HG03159 (cell line): Measurements from ENCODE around the gene RSPH1.
A peak's percentile ranks its signal among the peaks of the same experiment; 100 is the strongest.
"Not testable (repeated sequence)": the region's sequence is repeated elsewhere in the genome, so short reads cannot be mapped to it uniquely, and the experiment has no call there.

Experiments
- ATAC-seq: cut with Tn5 transposase; IDR thresholded peaks from one replicate; pipeline ENCODE4 v1.9.1; 2021; ENCODE audit warnings: mild to moderate bottlenecking, moderate library complexity; ENCODE audit not compliant: unreplicated experiment

RSPH1 gene

DNA sequence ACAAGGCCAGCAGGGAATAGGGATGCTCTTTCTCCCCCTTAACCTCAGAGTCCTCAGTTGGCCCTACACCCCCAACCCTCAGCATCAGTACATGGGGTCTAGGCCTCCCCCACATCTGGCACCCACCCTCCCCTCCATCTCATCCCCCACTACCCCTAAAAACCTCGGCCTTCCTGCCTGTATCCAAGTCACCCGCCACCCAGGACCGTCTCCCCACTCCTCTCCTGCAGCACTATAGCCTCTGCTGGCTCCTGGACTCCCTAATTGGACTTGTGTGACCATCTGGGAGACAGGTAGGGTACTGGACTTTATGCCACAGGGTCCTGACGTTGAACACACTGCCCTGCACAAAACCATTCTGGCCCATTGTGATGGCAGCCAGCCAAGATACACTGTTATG lies 6.0 kb downstream of the RSPH1 start:
- no peak for ATAC-seq

DNA sequence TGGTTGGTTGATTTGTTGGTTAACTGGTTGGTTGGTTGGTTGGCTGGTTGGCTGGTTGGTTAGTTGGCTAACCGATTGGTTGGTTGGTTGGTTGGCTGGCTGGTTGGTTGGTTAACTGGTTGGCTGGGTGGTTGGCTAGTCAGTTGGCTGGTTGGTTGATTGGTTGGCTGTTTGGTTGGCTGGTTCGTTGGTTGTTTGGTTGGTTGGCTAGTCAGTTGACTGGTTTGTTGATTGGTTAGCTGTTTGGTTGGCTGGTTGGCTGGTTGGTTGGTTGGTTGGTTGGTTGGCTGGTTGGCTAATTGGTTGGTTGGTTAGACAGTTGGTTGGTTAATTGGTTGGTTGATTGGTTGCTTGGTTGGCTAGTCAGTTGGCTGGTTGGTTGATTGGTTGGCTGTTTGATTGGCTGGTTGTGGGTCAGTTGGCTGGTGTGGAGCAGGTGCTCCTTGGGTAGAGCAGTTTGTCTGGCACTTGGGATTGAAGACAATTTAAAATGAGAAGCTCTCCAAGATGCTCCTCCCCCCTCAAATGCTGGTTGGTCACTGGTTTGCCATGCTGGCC lies 6.9 kb downstream of the RSPH1 start:
- ATAC-seq = no peak

DNA sequence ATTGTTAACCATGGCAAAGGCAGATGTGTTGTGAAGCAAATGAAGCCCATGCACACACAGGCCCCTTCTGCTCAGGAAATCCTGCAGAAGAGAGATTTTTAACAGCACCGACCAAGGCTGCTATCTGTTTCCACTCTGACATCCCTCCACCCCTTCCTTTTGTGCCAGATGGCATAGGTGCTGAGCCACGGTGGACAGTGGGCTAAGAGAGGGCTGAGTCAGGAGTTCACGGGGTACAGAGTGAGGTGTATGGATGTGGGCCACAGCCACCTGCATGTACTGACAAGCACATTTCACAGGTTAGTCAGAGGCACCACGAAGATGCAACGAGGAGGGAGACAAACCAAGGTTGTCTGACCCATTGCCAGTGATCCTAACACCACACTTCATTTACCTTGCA lies 9.5 kb downstream of the RSPH1 start:
- no peak for ATAC-seq

- no peak for ATAC-seq
These were observed 10.0 kb downstream of the RSPH1 start for GRCh38 chr21:42486072-42486471.

GRCh38 chr21:42484966-42485365 lies 11.1 kb downstream of the RSPH1 start:
- no peak for ATAC-seq

- ATAC-seq = no peak
These were observed 14.9 kb downstream of the RSPH1 start for GRCh38 chr21:42481169-42481568.

DNA sequence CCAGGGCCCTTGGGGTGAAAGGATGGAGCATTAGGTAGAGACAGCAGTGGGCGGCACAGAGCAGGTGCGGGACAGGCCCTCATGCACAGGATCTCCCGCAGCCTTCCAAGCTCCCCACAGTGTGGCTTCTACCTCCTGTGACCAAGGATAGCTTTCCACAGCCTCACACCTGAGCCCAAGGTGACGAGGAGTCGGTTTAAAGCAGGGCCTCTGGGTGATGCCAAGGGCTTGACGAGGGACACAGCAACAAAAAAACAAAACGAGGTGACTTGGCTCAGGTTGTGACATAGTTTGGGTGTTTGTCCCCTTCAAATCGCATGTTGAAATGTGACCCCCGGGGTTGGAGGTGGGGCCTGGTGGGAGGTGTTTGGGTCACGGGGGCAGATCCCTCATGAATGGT lies 15.3 kb downstream of the RSPH1 start:
- ATAC-seq = no peak

DNA sequence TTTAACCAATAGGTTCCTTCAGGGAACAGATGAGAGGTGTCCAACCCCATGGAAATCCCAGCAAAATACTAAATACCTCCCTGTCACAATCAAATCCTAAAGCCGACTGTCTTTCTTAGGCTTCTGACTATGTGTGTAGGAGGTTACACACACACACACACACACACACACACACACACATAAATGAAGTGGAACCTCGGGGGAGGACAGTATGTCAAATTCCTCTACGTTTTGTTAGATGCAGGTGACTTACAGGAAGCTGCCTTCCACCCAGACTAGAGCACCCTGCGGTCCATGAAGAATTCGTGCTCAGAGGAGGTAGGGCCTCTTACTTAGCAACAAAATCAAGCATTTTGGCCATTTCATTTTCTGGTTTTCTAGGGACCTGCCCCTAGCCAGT lies 16.4 kb downstream of the RSPH1 start:
- no peak for ATAC-seq

- ATAC-seq = no peak
These were observed 17.5 kb downstream of the RSPH1 start for GRCh38 chr21:42478504-42478903.

DNA sequence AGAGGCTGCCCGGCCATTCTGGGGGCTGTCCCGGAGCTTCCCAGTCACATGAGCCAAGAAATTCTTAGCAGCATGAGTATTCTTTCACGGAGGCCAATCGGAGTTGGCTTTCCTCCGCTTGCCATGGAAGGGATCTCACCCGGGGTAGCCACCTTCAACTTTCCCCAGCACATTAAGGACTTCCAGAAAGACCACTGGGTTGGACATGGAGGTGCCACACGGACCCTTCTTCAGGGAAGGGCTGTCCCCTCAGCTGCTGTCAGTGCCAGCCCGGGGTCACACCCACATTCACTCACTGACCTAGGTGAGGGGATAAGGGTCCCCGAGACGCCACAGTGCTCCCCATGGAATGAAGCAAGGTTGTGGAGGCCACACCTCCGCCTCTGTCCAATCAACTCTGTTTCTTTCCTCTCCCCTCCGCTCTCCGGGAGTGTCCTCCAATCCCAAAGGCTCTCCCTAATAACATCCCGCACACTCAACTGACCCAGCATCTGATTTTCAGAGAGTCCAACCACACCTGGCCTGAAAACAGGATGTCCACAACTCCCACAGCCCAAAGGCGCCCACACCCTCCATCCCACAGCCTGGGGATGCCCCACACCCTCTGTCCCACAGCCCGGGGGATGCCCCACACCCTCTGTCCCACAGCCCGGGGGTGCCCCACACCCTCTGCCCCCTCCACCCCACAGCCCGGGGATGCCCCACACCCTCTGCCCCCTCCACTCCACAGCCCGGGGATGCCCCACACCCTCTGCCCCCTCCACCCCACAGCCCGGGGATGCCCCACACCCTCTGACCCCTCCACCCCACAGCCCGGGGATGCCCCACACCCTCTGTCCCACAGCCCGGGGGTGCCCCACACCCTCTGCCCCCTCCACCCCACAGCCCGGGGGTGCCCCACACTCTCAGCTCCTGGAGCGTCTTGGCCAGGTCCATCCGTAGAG lies 19.4 kb downstream of the RSPH1 start:
- no peak for ATAC-seq

DNA sequence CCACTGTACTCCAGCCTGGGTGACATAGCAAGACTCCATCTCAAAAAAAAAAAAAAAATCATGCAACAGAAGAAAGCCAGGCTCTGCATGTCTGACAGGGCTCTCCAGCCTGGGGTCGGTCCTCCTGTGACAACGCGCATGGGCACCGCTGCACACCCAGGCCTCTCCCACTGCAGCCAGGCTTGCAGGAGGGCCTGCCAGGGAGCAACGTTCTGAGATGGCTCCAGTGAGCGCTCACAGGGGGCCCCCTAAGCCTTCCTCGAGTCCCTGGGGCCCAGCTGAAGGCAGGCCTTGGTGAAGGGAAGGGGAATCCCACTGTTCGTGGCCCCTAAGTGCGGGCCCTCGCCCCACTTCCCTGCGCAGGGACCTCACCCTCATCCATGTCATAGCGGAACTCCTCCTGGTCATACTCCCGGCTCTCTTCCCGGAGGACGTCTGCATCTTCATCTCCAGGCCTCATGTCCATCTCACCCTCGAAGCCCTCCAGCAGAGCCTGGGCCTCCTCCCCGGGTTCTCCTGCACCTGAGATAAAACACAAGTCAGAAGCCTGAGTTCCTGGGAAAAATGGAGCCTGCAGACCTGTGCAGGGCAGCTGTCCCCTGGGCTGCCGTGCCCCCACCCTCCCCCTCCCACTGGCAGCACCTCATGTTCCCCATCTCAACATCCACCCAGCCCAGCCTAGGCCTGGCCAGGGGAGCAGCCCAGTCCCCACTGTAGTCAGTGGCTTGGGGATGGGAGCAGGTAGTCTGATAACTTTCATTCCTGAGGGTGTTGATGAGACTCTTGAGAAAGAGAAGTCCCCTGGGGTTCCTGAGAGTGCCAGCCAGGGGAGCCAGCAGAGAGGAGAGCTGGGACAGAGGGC lies 20.3 kb downstream of the RSPH1 start:
- ATAC-seq = no peak

GRCh38 chr21:42475036-42475435 lies 21.0 kb downstream of the RSPH1 start:
- no peak for ATAC-seq

GRCh38 chr21:42474043-42474831 lies 21.8 kb downstream of the RSPH1 start:
- no peak for ATAC-seq

GRCh38 chr21:42473498-42474042 lies 22.5 kb downstream of the RSPH1 start:
- ATAC-seq = no peak

DNA sequence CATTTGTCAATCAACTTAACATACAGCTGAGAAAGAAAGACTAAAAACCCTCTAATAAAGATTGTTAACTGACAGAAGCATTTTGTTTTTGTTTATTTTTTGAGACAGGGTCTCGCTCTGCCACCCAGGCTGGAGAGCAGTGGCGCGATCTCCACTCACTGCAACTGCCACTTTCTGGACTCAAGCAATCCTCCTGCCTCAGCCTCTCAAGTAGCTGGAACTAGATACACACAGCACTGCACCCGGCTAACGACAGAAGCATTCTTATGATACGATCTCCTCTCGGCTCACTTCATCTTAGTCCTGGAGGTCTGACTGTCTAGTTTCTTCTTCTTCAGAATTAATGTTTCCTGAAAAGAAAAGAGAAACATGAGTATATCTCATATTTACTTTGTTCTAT lies 23.5 kb downstream of the RSPH1 start:
- ATAC-seq = no peak

DNA sequence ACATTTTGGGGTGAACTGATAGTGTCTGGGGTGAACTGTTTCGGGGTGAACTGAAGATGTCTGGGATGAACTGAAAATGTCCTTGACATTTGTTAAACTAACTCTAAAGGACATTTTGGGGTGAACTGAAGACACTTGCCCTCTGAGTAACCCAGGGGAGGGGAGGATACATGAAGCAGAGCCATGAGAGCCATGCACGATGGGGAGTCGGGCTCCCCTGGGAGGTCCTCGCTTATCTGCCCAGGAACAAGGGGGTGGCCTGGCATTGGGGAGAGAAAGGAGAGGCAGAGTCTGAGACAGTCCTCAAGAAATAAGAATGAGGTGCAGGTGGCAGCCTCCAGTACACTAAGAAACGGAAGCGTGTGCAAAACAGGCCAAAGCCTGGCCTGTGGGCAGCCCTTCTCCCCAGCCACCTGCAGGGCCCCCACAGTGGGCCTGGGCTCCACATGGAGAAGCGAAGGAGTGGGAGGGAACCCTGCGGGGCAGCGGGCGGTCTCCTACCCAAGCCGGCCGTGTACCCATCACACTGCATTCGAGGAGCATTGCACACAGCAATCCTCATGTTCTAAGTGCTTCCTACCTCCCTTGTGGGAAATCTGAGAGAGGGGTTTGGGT lies 24.2 kb downstream of the RSPH1 start:
- no peak for ATAC-seq

- no peak for ATAC-seq
These were observed 24.8 kb downstream of the RSPH1 start for GRCh38 chr21:42471206-42471605.

GRCh38 chr21:42469726-42470125 lies 26.3 kb downstream of the RSPH1 start:
- not testable (repeated sequence) for ATAC-seq

DNA sequence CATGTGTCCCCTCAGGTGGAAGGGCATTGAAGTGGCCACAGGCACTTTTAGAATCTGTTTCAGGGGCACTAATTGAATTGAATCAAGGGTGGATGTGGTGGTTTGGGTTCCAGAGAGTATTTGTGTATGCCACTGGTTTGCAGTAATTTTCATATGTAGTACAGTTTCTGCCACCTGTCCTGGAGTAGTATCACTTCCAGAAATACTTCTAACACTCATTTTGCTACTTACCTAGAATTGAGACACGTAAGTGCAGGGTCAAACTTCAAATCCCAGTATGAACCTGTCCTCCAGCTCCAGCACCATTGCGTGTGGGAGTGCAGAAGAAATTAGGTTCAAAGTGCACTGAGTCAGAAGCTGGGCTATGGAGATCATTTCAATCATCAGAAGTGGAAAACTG lies 26.8 kb downstream of the RSPH1 start:
- peak; percentile 39 for ATAC-seq

GRCh38 chr21:42468491-42469131 lies 27.4 kb downstream of the RSPH1 start:
- no peak for ATAC-seq
